CD14-positive monocyte (primary cell): ENCODE measurements around the gene NAP1L4. TPM values are rescaled to one million over a fixed set of nuclear protein-coding genes. Genes with fewer than 3 reads are reported as not detected.

Experiments
- DNase-seq, 3 donors: peaks; one replicate each; pipeline ENCODE4 v3.0.0-alpha.2; 2011 to 2022
- H2AFZ ChIP-seq: 2 replicates; pipeline ENCODE4 v1.6.0; 2012; ENCODE audit warnings: mild to moderate bottlenecking, low read depth, low read length, inconsistent platforms; ENCODE audit not compliant: insufficient read depth, poor library complexity, severe bottlenecking
- H3K27ac ChIP-seq, 2 donors: 1 replicate in 1 of 2; 2 replicates in 1 of 2; pipeline ENCODE4 v1.5.1; 2012 to 2013; ENCODE audit warnings: low read length in 2 of 2, control low read depth in 1 of 2, inconsistent platforms in 1 of 2, low read depth in 1 of 2, mild to moderate bottlenecking in 1 of 2
- H3K27me3 ChIP-seq, 2 donors: one replicate each; pipeline versions ENCODE4 v1.6.0 to v1.6.1; 2011 to 2013; ENCODE audit warnings: low read length in 2 of 2; ENCODE audit not compliant: control insufficient read depth in 2 of 2, insufficient read depth in 2 of 2
- H3K36me3 ChIP-seq, 2 donors: replicated peaks in 1 of 2; 1 replicate in 1 of 2; 2 replicates in 1 of 2; pipeline versions ENCODE4 v1.5.1 to v1.6.1; 2012 to 2013; ENCODE audit warnings: low read length in 2 of 2, control low read depth in 1 of 2, inconsistent platforms in 1 of 2, mild to moderate bottlenecking in 1 of 2; ENCODE audit not compliant: insufficient read depth in 2 of 2, control insufficient read depth in 1 of 2
- H3K4me1 ChIP-seq, 2 donors: 1 replicate in 1 of 2; 2 replicates in 1 of 2; pipeline versions ENCODE4 v1.5.1 to v1.6.1; 2012 to 2013; ENCODE audit warnings: low read length in 2 of 2, control low read depth in 1 of 2, inconsistent platforms in 1 of 2, mild to moderate bottlenecking in 1 of 2, moderate library complexity in 1 of 2; ENCODE audit not compliant: insufficient read depth in 2 of 2, control insufficient read depth in 1 of 2
- H3K4me2 ChIP-seq: replicated peaks from 2 replicates; pipeline ENCODE3; 2012; ENCODE audit warnings: low read length, moderate library complexity, mild to moderate bottlenecking; ENCODE audit not compliant: poor library complexity, severe bottlenecking; ENCODE audit errors: extremely low read depth
- H3K4me3 ChIP-seq, 3 experiments: fragments of 200-600 bp in 1 of 3; sonication (generic) in 1 of 3; replicated peaks in 1 of 3; 1 replicate in 2 of 3; 2 replicates in 1 of 3; pipeline ENCODE4 v1.5.1; 2011 to 2013; ENCODE audit warnings: low read length in 3 of 3, mild to moderate bottlenecking in 3 of 3, control low read depth in 2 of 3, low read depth in 2 of 3, inconsistent platforms in 1 of 3, moderate library complexity in 1 of 3
- H3K79me2 ChIP-seq: 2 replicates; pipeline ENCODE4 v1.6.0; 2012; ENCODE audit warnings: mild to moderate bottlenecking, control low read depth, inconsistent platforms, low read length, moderate library complexity; ENCODE audit not compliant: insufficient read depth
- H3K9ac ChIP-seq: 2 replicates; pipeline ENCODE4 v1.6.0; 2017; ENCODE audit warnings: low read length, mild to moderate bottlenecking; ENCODE audit not compliant: insufficient read depth, poor library complexity, severe bottlenecking
- H3K9me3 ChIP-seq, 2 donors: replicated peaks in 1 of 2; 1 replicate in 1 of 2; 2 replicates in 1 of 2; pipeline versions ENCODE4 v1.5.1 to v1.6.1; 2012 to 2013; ENCODE audit warnings: low read length in 2 of 2, control low read depth in 1 of 2; ENCODE audit not compliant: control insufficient read depth in 1 of 2, insufficient read depth in 1 of 2
- H4K20me1 ChIP-seq: 2 replicates; pipeline ENCODE4 v1.6.0; 2012; ENCODE audit warnings: mild to moderate bottlenecking, low read length, control low read depth, moderate library complexity; ENCODE audit not compliant: insufficient read depth
- H3K27ac Mint-ChIP-seq, 7 donors: one replicate each; pipeline ENCODE4 v1.8.0; 2020; ENCODE audit warnings: mild to moderate bottlenecking in 7 of 7, mixed read lengths in 7 of 7, moderate library complexity in 6 of 7, inconsistent platforms in 2 of 7
- H3K27me3 Mint-ChIP-seq, 3 donors: one replicate each; pipeline ENCODE4 v1.8.0; 2021 to 2022; ENCODE audit warnings: low read depth in 3 of 3, mild to moderate bottlenecking in 3 of 3, mixed read lengths in 3 of 3, moderate library complexity in 3 of 3, inconsistent platforms in 1 of 3
- H3K36me3 Mint-ChIP-seq, 2 donors: one replicate each; pipeline ENCODE4 v1.8.0; 2020; ENCODE audit warnings: mixed read lengths in 2 of 2, inconsistent platforms in 1 of 2, mild to moderate bottlenecking in 1 of 2
- H3K4me1 Mint-ChIP-seq: one replicate; pipeline ENCODE4 v1.8.0; 2020; ENCODE audit warnings: mild to moderate bottlenecking, mixed read lengths
- H3K4me3 Mint-ChIP-seq, 2 donors: one replicate each; pipeline ENCODE4 v1.8.0; 2020; ENCODE audit warnings: mild to moderate bottlenecking in 2 of 2, mixed read lengths in 2 of 2, moderate library complexity in 1 of 2
- H3K9me3 Mint-ChIP-seq, 7 donors: one replicate each; pipeline ENCODE4 v1.8.0; 2020 to 2022; ENCODE audit warnings: mixed read lengths in 7 of 7, mild to moderate bottlenecking in 6 of 7, moderate library complexity in 6 of 7, inconsistent platforms in 2 of 7
- CTCF ChIP-seq: fragments of 200-600 bp; IDR thresholded peaks from one replicate; pipeline ENCODE4 v1.8.0; 2022; ENCODE audit warnings: antibody characterized with exemption, mild to moderate bottlenecking
- WGBS: methylation state at CpG from one replicate; pipeline ENCODE4 v1.1.5; 2013; ENCODE audit warnings: missing lambda C conversion rate; ENCODE audit not compliant: insufficient coverage; 5-methylcytosine and 5-hydroxymethylcytosine counted together
- intact Hi-C, 2 donors: fragments of 100-400 bp; cut with micrococcal nuclease; formaldehyde crosslinking; loops; one replicate each; pipeline versions ENCODE4 v1.15.0 to v1.15.1; 2023
- polyA plus RNA-seq, 3 donors: library from polyadenylated mRNA; depleted of rRNA in 1 of 3; unstranded in 2 of 3; stranded (reverse) in 1 of 3; fragments of 300-500 nt in 2 of 3; fragments of >200 nt in 1 of 3; fragmentation: Illumina TruSeq in 2 of 3; gene quantifications; 1 replicate in 2 of 3; 2 replicates in 1 of 3; pipeline ENCODE4 v1.2.3, GENCODE V29; 2012 to 2021

The NAP1L4 gene
- polyA plus RNA-seq, 3 donors: 42.1 to 44.9 (median 44.9) TPM

DNA sequence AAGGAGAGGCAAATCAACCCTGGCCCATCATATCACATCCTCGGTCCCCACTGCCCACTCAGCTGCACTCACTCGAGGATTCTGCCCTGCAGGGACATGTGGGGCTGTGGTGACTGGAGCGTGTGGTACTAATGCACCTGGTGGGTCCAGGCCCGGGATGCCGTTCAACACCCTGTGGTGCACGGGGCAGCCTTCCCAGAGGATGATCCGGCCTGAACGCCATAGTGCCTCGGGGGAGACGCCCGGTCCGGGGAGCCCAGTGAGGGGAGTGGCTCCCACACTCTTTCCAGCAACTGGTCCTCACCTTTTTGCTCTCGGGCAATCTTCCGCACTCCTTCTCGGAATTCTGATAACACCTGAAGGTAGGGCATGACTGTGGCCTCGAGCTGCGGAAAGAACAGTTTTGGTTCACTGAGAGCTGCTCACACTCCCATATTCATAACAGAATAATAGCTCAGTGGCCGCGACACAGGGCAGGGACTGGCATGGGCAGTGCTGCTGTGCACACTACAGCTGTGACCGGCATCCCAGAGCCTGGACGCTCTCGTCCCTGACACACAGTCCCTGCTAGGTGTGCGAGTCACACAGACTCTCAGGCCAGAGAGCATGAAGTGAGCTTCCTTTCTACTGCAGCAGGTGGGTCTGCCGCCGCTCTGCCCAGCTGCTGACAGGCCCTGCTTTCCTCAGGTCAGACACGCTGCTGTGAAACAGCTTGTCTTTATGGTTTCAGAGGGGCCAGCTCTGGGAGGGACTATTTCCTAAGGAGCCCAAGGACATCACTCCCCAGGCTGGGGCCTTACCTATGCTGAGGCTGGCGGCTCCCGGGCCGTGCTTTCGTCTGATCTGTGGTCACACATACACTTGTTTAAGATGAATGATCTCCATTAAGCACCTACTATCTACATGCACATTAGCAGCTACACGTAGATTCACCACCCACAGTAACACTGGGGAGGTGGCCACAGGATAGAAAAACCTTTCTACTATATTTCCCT, 20.1 kb upstream of the NAP1L4 start:
- no peak for TF ChIP-seq CTCF
- H3K4me3 Mint-ChIP-seq: no peak overlapping the region
- Histone ChIP-seq H4K20me1 (no peaks in the 10 kb centered on the region), H3K9ac (no peak overlapping the region), H3K4me2 (no peak overlapping the region), H3K9me3 (no peaks in the 10 kb centered on the region), H3K4me1 (peaks cover 16% of the 10 kb centered on the region in 2 donors), H3K27ac (no peak overlapping the region), H3K79me2 (no peaks in the 10 kb centered on the region), H3K27me3 (no peaks in the 10 kb centered on the region), H2AFZ (no peak overlapping the region), H3K4me3 (no peak overlapping the region), H3K36me3 (peaks cover 79 to 96% of the 10 kb centered on the region in 2 donors)
- no peak overlapping the region for H3K27ac Mint-ChIP-seq
- peaks cover 78 to 100% of the 10 kb centered on the region in 2 donors for H3K36me3 Mint-ChIP-seq
- peaks cover 0 to 2% (median 0%) of the 10 kb centered on the region in 3 donors for H3K27me3 Mint-ChIP-seq
- 96% methylated on average over 29 of the region's 31 CpGs for WGBS
- no peak for DNase-seq
- H3K9me3 Mint-ChIP-seq: peaks cover 0 to 2% (median 0%) of the 10 kb centered on the region in 7 donors
- intact Hi-C loops: no loop called here
- H3K4me1 Mint-ChIP-seq: peaks cover 17% of the 10 kb centered on the region

DNA sequence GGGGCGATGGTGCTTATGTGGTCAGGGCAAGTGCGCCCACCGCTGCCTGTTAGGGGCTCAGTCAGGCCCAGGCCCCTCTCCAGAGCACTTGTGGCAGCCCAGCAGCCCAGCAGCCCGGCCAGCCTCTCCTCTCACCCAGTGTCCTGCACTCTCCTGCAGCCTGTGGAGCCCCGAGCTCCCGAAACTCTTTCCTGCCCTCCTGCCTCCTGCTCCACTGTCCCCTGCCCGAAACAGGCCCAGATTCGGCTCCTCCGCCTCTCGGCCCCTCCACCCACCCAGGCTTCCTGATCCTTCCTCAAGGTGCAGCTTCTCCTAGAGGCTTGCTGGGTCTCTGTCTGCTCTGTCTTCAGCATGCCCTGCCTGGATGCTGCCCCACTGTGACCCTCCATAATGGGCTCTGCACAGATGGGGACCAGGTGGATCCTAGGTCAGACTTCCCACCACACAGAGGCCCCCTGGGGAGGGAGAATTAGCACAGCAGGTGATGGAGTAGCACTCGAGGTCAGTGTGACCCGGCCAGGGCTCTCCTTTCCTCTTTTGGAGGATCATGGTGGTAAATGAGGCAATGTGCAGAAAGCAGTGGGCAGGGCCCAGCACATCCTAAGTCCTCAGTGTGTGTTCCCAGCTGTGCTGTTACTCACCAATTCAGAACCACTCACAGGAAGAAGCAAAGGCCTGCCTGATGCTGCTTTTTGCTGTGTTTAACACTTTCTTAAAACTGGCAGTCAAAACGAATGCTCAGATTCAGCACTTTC, 18.6 kb upstream of the NAP1L4 start:
- no peak for DNase-seq
- no peaks in the 10 kb centered on the region for H3K79me2 ChIP-seq
- Mint-ChIP-seq H3K4me3 (no peak overlapping the region), H3K27ac (peak overlapping the region in 4 of 7 donors; percentile 24 to 77 (median 49)), H3K36me3 (peaks cover 77 to 100% of the 10 kb centered on the region in 2 donors), H3K4me1 (peaks cover 4% of the 10 kb centered on the region), H3K27me3 (peaks cover 0 to 2% (median 0%) of the 10 kb centered on the region in 3 donors), H3K9me3 (no peaks in the 10 kb centered on the region)
- intact Hi-C loops: no loop called here
- peaks cover 80 to 96% of the 10 kb centered on the region in 2 donors for H3K36me3 ChIP-seq
- no peaks in the 10 kb centered on the region for H3K27me3 ChIP-seq
- TF ChIP-seq CTCF: no peak
- H3K4me3 ChIP-seq: no peak overlapping the region
- no peak overlapping the region for H2AFZ ChIP-seq
- peaks cover 3 to 5% of the 10 kb centered on the region in 2 donors for H3K4me1 ChIP-seq
- no peaks in the 10 kb centered on the region for H3K9me3 ChIP-seq
- H4K20me1 ChIP-seq: no peaks in the 10 kb centered on the region
- H3K4me2 ChIP-seq: no peak overlapping the region
- H3K27ac ChIP-seq: no peak overlapping the region
- 100% methylated on average over 4 of the region's 13 CpGs for WGBS
- no peak overlapping the region for H3K9ac ChIP-seq
